ENCODE results near the gene RHOBTB3.
"Not testable (repeated sequence)": the region's sequence is repeated elsewhere in the genome, so short reads cannot be mapped to it uniquely, and the experiment has no call there.

The RHOBTB3 gene

DNA sequence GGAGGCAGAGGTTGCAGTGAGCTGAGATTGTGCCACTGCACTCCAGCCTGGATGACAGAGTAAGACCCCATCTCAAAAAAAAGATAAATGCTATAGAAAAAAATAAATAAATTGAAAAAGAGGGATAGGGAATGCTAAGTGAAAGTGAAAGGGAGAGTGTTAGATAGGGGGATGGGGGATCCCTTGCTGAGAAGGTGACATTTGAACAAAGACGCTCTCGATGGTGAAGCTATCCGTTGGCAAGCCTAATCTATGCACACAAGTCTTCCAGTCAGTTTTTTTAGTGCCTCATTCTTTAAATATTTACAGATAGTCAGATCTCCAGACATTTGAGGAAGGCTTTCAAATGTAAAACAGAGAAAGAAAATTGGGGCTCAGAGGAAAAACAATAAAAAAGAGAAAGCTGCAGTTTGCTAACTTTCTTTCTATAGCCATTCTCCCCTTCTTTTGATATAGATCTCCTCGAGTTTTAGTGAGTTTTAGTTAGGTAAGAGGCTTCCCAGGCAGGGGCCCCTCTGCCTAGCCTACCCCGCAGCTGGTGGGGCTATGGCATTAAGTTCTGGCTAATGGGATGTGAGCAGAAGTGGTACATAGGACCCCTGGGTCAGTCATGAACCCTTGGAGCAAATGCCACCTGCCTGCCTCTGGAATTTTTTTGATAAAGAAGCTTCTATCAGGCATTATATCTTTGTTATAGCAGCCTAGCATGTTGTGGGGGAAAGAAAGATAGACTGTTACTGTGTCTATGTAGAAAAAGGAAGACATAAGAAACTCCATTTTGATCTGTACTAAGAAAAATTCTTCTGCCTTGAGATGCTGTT lies 79.4 kb downstream of the RHOBTB3 start:
- Histone ChIP-seq H3K27me3 (ENCODE audit: insufficient read depth, poor library complexity, severe bottlenecking) (no peaks in the 10 kb centered on the region), H3K4me3 (replicated peaks; ENCODE audit: insufficient read depth, low read length) (no peak overlapping the region), H3K27ac (replicated peaks) (no peak overlapping the region)
- DNase-seq (ENCODE audit: low read depth in 1 of 2, low spot score in 1 of 2), result no peak
- TF ChIP-seq, protein P1, sequence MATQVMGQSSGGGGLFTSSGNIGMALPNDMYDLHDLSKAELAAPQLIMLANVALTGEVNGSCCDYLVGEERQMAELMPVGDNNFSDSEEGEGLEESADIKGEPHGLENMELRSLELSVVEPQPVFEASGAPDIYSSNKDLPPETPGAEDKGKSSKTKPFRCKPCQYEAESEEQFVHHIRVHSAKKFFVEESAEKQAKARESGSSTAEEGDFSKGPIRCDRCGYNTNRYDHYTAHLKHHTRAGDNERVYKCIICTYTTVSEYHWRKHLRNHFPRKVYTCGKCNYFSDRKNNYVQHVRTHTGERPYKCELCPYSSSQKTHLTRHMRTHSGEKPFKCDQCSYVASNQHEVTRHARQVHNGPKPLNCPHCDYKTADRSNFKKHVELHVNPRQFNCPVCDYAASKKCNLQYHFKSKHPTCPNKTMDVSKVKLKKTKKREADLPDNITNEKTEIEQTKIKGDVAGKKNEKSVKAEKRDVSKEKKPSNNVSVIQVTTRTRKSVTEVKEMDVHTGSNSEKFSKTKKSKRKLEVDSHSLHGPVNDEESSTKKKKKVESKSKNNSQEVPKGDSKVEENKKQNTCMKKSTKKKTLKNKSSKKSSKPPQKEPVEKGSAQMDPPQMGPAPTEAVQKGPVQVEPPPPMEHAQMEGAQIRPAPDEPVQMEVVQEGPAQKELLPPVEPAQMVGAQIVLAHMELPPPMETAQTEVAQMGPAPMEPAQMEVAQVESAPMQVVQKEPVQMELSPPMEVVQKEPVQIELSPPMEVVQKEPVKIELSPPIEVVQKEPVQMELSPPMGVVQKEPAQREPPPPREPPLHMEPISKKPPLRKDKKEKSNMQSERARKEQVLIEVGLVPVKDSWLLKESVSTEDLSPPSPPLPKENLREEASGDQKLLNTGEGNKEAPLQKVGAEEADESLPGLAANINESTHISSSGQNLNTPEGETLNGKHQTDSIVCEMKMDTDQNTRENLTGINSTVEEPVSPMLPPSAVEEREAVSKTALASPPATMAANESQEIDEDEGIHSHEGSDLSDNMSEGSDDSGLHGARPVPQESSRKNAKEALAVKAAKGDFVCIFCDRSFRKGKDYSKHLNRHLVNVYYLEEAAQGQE (IDR thresholded peaks at IDR 0.05; ENCODE audit: insufficient replicate concordance, low read depth), result no peak
- TF ChIP-seq SPI1 (IDR thresholded peaks at IDR 0.05; ENCODE audit: borderline replicate concordance, low read depth) (no peak), GABPA (IDR thresholded peaks at IDR 0.05; ENCODE audit: low read depth) (no peak), POLR2AphosphoS5 (IDR thresholded peaks at IDR 0.05; ENCODE audit: low read depth) (no peak)
- TF ChIP-seq, protein P2, sequence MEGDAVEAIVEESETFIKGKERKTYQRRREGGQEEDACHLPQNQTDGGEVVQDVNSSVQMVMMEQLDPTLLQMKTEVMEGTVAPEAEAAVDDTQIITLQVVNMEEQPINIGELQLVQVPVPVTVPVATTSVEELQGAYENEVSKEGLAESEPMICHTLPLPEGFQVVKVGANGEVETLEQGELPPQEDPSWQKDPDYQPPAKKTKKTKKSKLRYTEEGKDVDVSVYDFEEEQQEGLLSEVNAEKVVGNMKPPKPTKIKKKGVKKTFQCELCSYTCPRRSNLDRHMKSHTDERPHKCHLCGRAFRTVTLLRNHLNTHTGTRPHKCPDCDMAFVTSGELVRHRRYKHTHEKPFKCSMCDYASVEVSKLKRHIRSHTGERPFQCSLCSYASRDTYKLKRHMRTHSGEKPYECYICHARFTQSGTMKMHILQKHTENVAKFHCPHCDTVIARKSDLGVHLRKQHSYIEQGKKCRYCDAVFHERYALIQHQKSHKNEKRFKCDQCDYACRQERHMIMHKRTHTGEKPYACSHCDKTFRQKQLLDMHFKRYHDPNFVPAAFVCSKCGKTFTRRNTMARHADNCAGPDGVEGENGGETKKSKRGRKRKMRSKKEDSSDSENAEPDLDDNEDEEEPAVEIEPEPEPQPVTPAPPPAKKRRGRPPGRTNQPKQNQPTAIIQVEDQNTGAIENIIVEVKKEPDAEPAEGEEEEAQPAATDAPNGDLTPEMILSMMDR (IDR thresholded peaks at IDR 0.05; ENCODE audit: insufficient read depth, low read length), result no peak

DNA sequence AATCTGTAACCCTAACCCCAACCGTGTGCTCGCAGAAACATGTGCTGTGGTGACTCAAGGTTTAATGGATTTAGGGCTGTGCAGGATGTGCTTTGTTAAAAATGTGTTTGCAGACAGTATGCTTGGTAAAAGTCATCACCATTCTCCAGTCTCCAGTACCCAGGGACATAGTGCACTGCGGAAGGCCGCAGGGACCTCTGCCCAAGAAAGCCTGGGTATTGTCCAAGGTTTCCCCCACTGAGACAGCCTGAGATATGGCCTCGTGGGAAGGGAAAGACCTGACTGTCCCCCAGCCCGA lies 79.9 kb downstream of the RHOBTB3 start:
- H3K4me3 ChIP-seq (replicated peaks; ENCODE audit: insufficient read depth, low read length); DNase-seq (ENCODE audit: low read depth in 1 of 2, low spot score in 1 of 2); H3K27me3 ChIP-seq (ENCODE audit: insufficient read depth, poor library complexity, severe bottlenecking); H3K27ac ChIP-seq (replicated peaks): not testable (repeated sequence)

DNA sequence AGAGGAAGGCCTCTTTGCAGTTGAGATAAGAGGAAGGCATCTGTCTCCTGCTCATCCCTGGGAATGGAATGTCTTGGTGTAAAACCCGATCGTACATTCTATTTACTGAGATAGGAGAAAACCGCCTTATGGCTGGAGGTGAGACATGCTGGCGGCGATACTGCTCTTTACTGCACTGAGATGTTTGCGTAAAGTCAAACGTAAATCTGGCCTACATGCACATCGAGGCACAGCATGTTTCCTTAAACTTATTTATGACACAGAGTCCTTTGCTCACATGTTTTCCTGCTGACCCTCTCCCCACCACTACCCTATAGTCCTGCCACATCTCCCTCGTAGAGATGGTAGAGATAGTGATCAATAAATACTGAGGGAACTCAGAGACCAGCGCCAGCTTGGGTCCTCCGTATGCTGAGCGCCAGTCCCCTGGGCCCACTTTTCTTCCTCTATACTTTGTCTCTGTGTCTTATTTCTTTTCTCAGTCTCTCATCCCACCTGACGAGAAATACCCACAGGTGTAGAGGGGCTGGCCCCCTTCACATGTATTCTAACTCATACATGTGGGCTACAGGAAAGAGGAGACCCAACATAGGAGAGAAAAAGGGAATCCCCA lies 80.4 kb downstream of the RHOBTB3 start:
- H3K27me3 ChIP-seq (ENCODE audit: insufficient read depth, poor library complexity, severe bottlenecking); H3K27ac ChIP-seq (replicated peaks); DNase-seq (ENCODE audit: low read depth in 1 of 2, low spot score in 1 of 2); H3K4me3 ChIP-seq (replicated peaks; ENCODE audit: insufficient read depth, low read length): not testable (repeated sequence)

DNA sequence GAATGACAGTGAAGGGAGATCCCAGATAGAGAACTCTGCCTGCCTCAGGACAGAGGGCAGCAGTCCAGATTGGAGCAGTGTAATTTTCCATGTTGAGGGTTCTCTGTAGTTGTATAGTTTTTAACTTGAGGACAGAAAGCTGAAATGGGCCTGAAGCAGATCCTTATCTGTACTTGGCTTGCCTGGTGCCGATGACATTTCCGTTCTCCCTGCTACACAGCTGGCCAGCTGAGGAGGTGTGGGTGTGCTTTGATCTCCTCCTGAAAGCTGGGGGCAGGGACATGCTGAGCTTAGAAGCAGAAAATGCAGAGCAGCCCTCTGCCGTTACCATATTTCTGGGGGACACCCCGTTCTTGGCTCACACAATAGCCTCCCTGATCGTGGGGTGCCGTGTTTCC lies 80.9 kb downstream of the RHOBTB3 start:
- TF ChIP-seq GABPA (IDR thresholded peaks at IDR 0.05; ENCODE audit: low read depth) (no peak), SPI1 (IDR thresholded peaks at IDR 0.05; ENCODE audit: borderline replicate concordance, low read depth) (no peak), POLR2AphosphoS5 (IDR thresholded peaks at IDR 0.05; ENCODE audit: low read depth) (no peak)
- TF ChIP-seq, protein P2 (IDR thresholded peaks at IDR 0.05; ENCODE audit: insufficient read depth, low read length), result no peak
- TF ChIP-seq, protein P1 (IDR thresholded peaks at IDR 0.05; ENCODE audit: insufficient replicate concordance, low read depth), result no peak
- H3K27me3 ChIP-seq (ENCODE audit: insufficient read depth, poor library complexity, severe bottlenecking), result no peaks in the 10 kb centered on the region
- H3K27ac ChIP-seq (replicated peaks), result no peak overlapping the region
- DNase-seq (ENCODE audit: low read depth in 1 of 2, low spot score in 1 of 2), result no peak
- no peak overlapping the region for H3K4me3 ChIP-seq (replicated peaks; ENCODE audit: insufficient read depth, low read length)

DNA sequence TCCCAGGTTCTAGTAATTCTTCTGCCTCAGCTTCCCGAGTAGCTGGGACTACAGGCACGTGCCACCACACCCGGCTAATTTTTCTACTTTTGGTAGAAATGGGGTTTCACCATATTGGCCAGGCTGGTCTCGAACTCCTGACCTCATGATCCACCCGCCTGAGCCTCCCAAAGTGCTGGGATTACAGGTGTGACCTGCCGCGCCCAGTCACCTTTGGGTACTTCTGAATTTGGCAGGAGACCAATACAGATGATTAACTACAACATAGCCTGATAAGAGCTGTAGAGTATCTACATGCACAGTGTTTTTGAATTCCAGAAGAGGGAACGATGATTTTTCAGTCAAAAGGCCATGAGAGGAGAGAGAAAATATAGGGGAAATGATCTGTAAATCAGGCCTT lies 81.9 kb downstream of the RHOBTB3 start:
- not testable (repeated sequence) for DNase-seq (ENCODE audit: low read depth in 1 of 2, low spot score in 1 of 2); H3K4me3 ChIP-seq (replicated peaks; ENCODE audit: insufficient read depth, low read length); H3K27me3 ChIP-seq (ENCODE audit: insufficient read depth, poor library complexity, severe bottlenecking); H3K27ac ChIP-seq (replicated peaks)
